Left ventricle myocardium superior (tissue), 1 donor: ENCODE results near the gene GRPEL1. TPM values are rescaled to one million over a fixed set of nuclear protein-coding genes. Genes with fewer than 3 reads are reported as not detected.
A peak's percentile ranks its signal among the peaks of the same experiment; 100 is the strongest.

ENCODE experiments used
- ATAC-seq: fragments of 200-7000 bp; cut with Tn5 transposase; one replicate; pipeline ENCODE4 v1.9.1; 2020; ENCODE audit warnings: mild to moderate bottlenecking, moderate library complexity
- DNase-seq: peaks from one replicate; pipeline ENCODE4 v3.0.0-alpha.2; 2020
- intact Hi-C: fragments of 100-400 bp; cut with micrococcal nuclease; formaldehyde crosslinking; loops from one replicate; pipeline ENCODE4 v1.11.0; 2022
- total RNA-seq: library from RNA; stranded (reverse); fragmentation: NEBNext Ultra II Directional; extraction: Animal tissue kit (Norgen Biotek cat#: 25700); gene quantifications from one replicate; pipeline ENCODE4 v1.2.1, GENCODE V29; 2021
- donor health status: DM: no; HTN: yes; CAD: no; lungs with severe emphysema.

Gene GRPEL1
- total RNA-seq, 1 donor from 2014 or later: 62.7 TPM

- intact Hi-C loops: no loop called here
- no peak for ATAC-seq
- no peak for DNase-seq
Measured at GRCh38 chr4:7051144-7051495, 16.7 kb downstream of the GRPEL1 start.

GRCh38 chr4:7050481-7051143 is 17.3 kb downstream of the GRPEL1 start:
- intact Hi-C loops: no loop called here
- ATAC-seq: peak; percentile 10
- DNase-seq: peak; percentile 51

GRCh38 chr4:7049739-7050138 is 18.1 kb downstream of the GRPEL1 start:
- ATAC-seq (peak; percentile 28), DNase-seq (peak; percentile 27)
- intact Hi-C loops: loop anchor here (10.0 kb wide), 1 partner anchor 65 kb away; no protein-coding TSS in a partner anchor

DNA sequence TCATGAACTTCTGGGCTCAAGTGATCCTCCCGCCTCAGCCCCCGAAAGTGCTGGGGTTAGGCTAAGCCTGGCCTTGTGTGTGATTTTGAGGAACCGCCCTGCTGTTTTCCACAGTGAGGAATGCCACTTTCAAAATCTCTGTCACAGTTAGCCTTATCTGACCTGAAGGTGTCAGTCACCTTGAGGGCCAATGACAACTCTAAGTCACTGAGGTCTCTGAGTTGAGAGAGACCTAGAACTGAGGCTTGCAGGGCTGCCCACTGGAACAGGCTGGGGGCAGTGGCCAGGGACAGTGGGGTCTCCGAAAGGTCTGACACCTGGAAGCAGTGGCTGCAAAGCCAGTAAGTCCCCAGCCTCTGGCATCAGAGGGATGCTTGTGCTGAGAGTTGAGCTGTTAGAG is 18.6 kb downstream of the GRPEL1 start:
- intact Hi-C loops: loop anchor here (10.0 kb wide), 1 partner anchor 64 kb away; no protein-coding TSS in a partner anchor
- ATAC-seq: no peak
- DNase-seq: no peak

GRCh38 chr4:7048642-7049041 is 19.2 kb downstream of the GRPEL1 start:
- DNase-seq (no peak), ATAC-seq (no peak)
- intact Hi-C loops: loop anchor here (10.0 kb wide), 1 partner anchor 64 kb away; no protein-coding TSS in a partner anchor

DNA sequence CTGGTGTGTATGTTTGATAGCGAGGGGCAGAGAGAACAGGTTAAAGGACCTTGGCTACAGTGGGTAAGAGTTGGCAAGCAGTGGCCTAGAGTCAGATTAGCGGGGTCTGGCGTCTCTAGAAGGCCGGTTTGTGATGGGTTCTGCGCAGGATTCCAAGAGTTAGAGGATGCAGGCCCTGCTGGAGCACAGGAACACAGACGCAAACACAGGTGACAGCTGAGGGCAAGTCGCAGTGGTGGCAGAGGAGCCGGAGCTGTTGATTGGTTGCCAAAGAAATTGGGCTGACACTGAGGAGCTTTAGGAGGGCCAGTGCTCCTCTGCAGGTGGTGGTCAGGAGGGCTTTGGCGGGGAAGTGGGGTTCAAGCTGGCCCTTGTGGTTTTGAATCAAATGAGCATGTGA is 20.9 kb downstream of the GRPEL1 start:
- intact Hi-C loops: loop anchor here (10.0 kb wide), 1 partner anchor 62 kb away; no protein-coding TSS in a partner anchor
- ATAC-seq: no peak

GRCh38 chr4:7045961-7046921 is 21.6 kb downstream of the GRPEL1 start:
- DNase-seq (peak; percentile 27), ATAC-seq (no peak)
- intact Hi-C loops: loop anchor here (10.0 kb wide), 1 partner anchor 61 kb away; no protein-coding TSS in a partner anchor

More for the DNA sequence above, 20.9 kb downstream of the GRPEL1 start:
- no peak for DNase-seq

GRCh38 chr4:7045553-7045952 is 22.3 kb downstream of the GRPEL1 start:
- DNase-seq (no peak), ATAC-seq (no peak)
- intact Hi-C loops: loop anchor here (10.0 kb wide), 1 partner anchor 61 kb away; no protein-coding TSS in a partner anchor

DNA sequence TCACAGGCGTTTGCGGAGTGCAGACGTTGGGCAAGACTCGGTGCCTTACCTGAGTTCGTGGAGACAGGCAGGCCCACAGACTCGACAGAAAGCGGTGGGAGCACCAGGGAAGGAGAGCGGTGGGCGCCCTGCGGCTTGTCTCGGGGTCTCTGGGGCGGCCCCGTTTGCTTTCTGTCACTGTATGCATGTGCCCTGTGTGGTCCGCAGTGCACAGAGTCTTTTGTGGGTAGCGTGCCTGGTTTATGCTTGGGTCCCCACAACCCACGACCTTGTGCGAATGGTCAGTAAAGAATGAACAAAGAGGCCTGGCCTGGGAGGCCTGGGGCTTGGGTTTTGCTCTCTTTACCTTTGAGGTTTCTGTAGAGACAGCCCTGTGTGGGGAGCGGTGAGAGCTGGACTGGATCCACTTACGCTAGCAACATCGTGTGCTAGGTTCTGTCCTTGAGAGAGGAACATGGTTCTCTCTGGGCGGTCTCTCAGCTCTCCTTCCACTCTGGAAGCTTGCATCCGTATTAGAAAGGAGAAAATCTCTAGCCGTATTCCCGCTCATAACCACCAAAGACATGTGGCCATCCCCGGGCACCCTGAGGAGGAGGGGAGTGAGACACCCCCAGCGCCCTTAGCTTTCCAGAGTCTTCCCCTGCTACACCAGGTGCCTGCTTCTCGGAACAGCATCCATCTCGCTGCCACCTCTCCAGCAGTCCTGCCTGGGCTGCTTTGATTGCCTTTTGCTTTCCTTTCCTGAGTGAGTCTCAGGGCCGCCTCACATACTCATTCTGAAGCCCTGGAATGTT is 23.5 kb downstream of the GRPEL1 start:
- peak; percentile 19 for ATAC-seq
- DNase-seq: peak; percentile 37
- intact Hi-C loops: loop anchor here (10.0 kb wide), 1 partner anchor 60 kb away; no protein-coding TSS in a partner anchor

- DNase-seq: peak; percentile 63
- ATAC-seq: peak; percentile 10
- intact Hi-C loops: loop anchor here (10.0 kb wide), 1 partner anchor 59 kb away; no protein-coding TSS in a partner anchor
Measured at GRCh38 chr4:7043284-7044136, 24.4 kb downstream of the GRPEL1 start, which contains the start of gene TADA2B. TSS of gene TADA2B (plus strand) at chr4:7043372. CDS start at chr4:7043580, 208 bp downstream.

DNA sequence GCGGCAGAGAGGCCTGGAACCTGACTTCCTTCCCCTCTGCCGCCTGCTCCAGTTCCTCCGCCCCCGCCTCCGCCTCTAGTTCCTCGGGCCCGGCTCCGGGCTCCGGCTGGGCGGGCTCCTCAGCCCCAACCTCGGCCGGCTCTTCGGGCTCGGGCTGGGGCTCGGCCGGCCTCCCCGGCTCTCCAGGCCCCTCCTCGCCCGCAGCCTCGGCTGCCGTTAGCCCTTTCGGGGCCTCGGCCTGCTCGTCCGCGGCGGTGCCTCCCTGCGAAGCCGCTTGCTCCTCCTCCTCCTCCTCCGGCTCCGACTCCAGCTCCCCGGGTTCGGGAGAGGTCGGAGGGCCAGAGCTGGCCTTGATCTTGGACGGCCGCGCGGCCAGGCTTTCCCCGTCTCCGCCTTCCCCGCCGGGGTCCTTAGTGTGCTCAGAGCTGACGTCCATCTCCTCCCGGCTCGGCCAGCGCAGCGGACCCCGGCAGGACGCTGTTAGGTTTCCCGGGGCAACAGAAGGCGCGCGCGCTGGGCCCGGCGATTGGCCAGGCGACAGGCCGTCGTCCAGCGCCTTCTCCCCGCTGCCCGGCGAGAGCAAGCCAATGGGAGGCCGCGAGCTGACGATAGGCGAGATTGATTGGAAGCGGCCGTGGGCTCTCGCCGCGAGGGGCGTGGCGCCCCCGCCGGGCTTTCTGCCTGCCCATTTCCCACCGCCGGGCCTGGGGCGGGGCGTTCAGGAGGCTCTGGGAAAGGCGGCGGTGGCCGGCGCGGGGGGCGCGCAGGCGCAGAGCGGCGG is 25.2 kb downstream of the GRPEL1 start:
- ATAC-seq: peak; percentile 94
- intact Hi-C loops: loop anchor here (10.0 kb wide), 1 partner anchor 58 kb away; no protein-coding TSS in a partner anchor

GRCh38 chr4:7041801-7042502 is 25.9 kb downstream of the GRPEL1 start:
- no peak for ATAC-seq

More for the DNA sequence above, 25.2 kb downstream of the GRPEL1 start:
- peak; percentile 99 for DNase-seq

DNA sequence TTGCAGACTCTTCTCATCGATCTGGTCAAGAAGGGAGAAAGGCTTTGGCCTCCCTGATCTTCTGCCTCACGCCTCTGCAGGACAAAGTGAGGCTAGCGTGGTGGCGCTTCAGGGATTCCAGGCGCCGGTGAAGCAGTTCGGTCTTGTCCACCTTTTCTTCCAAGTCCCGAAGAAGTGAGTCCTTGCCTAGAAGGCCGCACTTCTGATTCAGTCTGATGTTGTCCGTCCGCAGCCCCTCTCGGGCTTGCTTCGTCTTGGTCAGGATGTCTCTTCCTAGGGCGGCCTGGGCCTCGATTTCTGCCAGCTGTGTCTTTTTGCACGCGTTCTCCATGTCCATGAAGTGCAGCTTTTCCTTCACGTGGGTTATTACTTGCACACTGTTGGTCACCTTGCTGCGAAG is 26.6 kb downstream of the GRPEL1 start:
- DNase-seq (no peak), ATAC-seq (no peak)
- intact Hi-C loops: loop anchor here (10.0 kb wide), 1 partner anchor 56 kb away; no protein-coding TSS in a partner anchor

More at GRCh38 chr4:7041801-7042502, 25.9 kb downstream of the GRPEL1 start:
- intact Hi-C loops: loop anchor here (10.0 kb wide), 1 partner anchor 57 kb away; no protein-coding TSS in a partner anchor
- peak; percentile 31 for DNase-seq

- no peak for DNase-seq
- no peak for ATAC-seq
- intact Hi-C loops: loop anchor here (10.0 kb wide), 1 partner anchor 56 kb away; no protein-coding TSS in a partner anchor
Measured at GRCh38 chr4:7040765-7041164, 27.1 kb downstream of the GRPEL1 start.

DNA sequence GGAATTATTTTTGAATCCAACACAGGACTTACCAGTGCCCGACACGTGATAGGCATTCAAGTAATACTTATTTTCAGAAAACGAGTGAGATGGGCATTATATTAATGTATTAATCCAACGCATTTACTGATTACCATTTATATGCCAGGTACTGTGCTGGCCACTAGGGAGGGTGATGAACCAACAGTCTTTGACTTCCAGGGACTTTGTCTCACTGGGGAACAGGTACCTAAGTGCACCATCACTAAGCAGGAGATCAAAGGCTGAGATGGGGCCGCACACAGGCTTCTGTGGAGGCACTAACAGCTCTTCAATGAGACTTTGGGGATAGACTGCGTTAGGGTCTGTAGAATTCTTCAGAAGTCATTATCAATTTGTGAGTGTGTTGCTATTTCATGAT is 30.4 kb downstream of the GRPEL1 start:
- ATAC-seq: no peak
- no peak for DNase-seq
- intact Hi-C loops: no loop called here
